ENCODE data around the gene FAM3A.

Gene FAM3A

GRCh38 chrX:154534526-154535322, 18.7 kb upstream of the FAM3A start:
- DNase-seq (ENCODE audit: low read depth), result no peak

- no peak for DNase-seq (ENCODE audit: low read depth)
Observed at GRCh38 chrX:154532690-154533089, 16.7 kb upstream of the FAM3A start.

- DNase-seq (ENCODE audit: low read depth), result no peak
Observed at GRCh38 chrX:154531626-154532025, 15.6 kb upstream of the FAM3A start.

DNA sequence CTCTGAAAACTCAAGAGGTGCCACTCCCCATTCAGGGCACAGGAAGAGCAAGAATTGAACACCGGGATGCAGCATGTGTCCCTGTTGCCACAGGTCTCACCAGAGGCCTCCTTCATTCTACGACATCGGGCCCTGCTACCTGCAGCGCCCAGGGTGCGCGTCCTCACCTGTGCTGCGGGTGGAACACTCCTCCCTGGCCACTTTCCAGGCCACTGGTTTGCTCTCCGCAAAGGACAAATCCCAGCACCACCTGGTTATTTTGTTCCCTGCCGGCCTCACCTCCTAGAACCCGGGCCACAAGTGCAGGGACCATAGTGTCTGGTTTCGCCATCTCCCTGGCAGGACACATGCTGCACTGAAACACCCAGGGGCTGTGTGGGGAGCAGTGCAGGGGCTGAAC, 14.3 kb upstream of the FAM3A start:
- DNase-seq (ENCODE audit: low read depth), result no peak

- DNase-seq (ENCODE audit: low read depth), result no peak
Observed at GRCh38 chrX:154529206-154529612, 13.2 kb upstream of the FAM3A start.

- DNase-seq (ENCODE audit: low read depth), result no peak
Observed at GRCh38 chrX:154526901-154527675, 11.1 kb upstream of the FAM3A start.

GRCh38 chrX:154525606-154526490, 9.8 kb upstream of the FAM3A start:
- DNase-seq (ENCODE audit: low read depth), result no peak

DNA sequence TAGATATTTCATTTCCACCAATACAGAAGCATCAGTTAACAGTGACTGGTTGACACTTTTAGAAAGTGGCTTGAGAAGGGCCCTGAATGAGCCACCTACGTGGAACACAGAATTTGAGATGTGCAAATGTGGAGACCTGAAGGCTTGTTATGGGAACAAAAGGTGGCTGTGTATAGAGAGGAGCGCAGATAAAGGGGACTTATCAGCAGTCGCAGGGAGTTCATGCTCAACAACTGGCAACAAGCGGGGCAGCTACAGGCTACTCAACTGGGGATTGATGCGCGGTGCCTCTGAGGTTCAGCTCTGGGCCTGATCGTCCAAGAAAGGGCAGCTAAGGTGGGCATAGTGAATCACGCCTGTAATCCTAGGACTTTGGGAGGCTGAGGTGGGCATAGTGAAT, 3.4 kb upstream of the FAM3A start:
- DNase-seq (ENCODE audit: low read depth), result no peak

DNA sequence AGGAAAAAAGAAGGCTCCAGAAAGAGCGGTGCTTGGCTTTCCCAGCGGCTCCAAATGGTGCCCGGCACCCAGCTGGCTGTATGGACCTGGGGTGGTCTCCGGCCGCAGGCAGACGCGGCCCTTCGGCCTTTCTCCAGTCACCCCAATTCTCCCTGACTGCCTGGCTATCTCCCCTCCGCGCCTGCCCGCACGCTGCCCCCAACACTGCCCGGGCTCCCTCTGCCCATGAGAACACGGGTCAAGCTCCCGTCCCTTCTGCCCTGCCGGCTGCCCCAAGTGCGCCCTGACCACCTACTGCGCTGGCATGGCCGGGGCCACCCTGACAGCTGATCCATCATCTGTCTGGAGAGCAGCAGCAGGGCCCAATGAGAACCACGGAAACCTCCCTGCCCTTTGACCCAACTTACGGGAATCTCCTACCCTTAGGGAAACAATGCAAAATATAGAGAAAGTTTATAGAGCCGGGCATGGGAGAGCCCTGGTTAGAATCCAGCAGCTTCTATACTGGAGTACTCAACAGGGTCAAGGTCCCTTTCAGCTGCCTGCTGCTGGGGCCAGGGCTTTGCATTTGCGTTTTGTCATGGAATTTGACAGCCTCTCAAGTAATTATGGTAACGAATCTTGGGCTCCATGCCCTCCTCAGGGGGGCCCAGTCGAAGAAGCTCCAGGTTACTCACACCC, 1.2 kb upstream of the FAM3A start:
- no peak for DNase-seq (ENCODE audit: low read depth)

DNA sequence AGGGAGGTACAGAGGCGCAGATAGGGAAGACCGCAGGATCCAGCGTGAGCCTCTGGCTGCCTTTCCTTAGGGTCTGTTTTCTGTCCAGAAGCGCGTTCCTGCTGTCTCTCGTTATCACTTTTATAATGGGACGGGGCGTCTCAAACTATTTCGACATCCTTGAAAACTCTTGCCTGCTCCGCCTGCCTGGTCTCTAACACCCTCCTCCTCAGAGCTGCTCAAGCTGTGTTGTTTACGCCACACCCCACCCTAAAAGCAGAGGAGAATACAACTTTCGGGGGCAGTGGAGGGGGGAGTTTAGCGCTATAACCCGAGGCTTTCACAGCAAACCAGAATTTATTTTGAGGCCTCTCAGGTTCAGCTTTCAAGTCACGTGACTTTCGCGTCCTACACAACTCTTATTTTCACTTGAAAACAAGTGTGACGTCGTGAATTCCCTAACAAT, 646 bp upstream of the FAM3A start:
- DNase-seq (ENCODE audit: low read depth), result no peak

GRCh38 chrX:154515090-154515965, 704 bp downstream of the FAM3A start:
- no peak for DNase-seq (ENCODE audit: low read depth)

DNA sequence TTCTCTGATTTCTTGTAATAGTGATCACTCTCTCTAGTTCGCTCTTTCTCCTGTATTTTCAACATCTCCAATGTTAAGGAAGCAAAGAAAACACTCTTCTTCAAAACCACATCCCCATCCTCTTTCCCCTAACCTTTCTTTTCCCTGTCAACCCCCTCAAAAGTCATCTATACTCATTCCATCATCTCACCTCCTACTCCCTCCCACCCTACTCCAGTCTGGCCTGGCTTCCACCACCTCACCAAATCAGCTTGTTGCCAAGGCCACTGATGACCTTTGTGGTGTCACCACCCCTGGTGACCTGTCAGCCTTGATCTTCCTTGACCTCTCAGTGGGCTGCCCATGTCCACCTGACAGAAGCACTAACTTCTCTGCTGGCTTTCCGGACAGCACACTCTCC, 2.3 kb downstream of the FAM3A start:
- no peak for DNase-seq (ENCODE audit: low read depth)

DNA sequence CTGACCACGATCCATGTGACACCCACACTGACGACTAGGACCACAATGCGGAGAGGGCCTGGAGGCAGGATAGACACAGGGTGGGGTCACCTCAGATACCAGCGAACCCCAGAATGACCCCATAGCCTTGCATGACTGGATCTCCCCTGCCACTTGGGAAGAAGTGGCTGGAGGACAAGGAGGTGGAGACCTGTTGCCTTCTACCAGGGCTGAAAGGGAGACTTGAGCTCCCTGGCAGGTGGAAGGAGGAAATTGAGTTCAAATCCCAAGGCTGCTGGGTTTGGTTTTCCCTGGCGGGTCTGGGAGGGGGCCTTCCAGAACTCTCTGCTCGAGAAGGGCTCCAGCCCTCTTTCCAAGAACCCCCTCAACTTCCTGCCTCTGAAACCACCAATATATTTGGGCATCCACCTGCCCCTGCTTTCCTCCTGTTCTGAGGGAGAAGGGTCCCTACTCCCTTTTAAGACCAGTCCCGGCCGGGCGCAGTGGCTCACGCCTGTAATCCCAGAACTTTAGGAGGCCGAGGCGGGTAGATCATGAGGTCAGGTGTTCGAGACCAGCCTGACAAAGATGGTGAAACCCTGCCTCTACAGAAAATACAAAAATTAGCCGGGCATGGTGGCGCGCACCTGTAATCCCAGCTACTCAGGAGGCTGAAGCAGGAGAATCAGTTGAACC, 3.0 kb downstream of the FAM3A start:
- DNase-seq (ENCODE audit: low read depth), result no peak

DNA sequence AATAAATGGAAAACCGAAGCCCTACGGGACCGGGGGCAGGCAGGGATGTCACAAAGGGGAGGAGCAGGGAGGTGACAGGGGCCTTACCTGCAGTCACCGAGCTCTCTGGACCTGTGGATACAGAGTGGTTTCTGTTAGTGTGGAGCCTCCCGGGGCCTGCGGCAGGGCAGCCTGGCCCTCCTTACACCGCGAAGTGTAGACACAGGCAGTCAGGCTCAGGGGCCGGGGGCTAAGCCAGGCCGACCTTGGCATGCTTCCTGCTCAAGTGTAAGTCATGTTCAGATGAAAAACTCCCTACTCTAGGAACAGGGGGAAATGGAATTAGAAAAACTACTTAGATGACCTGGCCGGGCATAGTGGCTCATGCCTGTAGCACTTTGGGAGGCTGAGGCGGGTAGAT, 4.3 kb downstream of the FAM3A start:
- no peak for DNase-seq (ENCODE audit: low read depth)

DNA sequence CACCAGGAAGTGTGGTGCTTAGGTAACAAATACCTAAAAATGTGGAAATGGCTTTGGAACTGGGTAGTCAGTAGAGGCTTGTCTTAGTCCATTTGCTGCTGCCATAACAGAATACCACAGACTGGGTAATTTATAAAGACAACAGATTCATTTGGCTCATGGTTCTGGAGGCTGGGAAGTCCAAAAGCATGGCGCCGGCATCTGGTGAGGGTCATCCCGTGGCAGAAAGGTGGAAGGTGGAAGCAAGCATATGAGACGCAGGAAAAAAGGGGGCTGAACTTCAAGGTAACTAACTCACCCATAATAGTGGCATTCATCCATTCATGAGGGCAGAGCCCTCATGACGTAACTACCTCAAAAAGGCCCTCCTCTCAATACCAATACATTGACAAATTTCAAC, 6.6 kb downstream of the FAM3A start:
- DNase-seq (ENCODE audit: low read depth), result no peak

DNA sequence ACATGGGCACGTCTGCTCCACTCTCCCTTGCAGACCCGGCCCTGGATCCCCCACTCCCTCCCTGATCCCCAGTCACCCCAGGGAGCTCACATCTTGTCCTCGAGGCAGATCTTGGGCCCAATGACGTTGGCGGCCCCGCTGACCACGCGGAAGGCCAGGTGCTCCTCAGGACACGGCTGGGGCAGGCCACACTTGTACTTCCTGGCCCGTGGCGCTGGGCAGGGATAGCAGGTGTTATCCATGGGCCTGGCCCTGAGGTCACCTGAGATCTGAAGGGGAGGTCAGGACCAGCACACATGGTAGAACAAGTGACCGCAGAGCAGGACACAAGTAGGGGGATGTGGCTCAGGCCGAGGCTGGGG, 7.7 kb downstream of the FAM3A start:
- DNase-seq (ENCODE audit: low read depth), result no peak

DNA sequence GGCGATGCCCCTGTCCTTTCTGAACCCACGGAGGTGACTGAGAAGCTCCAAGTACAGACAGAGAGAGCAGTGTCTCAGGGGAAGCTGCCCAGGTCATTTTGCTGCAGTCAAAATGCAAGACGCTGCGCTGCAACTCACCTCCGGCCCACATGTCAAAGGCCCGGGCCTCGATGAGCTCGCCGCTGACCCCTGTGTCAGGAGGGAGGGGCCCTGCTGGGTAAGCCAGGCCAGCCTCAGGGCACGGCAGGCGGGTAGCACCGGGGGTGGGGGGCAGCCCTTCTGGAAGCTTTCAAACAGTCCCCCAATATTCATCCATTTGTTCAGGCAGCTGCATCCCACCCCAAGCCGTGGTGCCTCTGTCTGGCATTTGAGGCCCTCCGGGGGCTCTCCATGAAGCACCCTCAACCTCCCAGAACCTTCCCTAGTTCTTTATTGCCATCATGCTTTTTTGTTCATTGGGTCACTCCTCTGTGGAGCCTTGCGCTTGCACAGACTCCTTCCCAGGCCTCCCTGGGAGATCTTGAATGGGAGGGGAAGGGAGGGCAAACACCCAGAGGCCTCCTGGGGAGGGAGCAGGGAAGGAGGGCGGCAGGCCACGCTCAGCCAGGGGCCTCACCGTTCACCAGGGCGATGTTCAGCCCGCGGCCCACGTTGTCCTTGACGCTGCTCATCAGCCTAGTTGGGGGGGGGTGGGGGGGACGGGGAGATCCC, 8.2 kb downstream of the FAM3A start:
- no peak for DNase-seq (ENCODE audit: low read depth)

DNA sequence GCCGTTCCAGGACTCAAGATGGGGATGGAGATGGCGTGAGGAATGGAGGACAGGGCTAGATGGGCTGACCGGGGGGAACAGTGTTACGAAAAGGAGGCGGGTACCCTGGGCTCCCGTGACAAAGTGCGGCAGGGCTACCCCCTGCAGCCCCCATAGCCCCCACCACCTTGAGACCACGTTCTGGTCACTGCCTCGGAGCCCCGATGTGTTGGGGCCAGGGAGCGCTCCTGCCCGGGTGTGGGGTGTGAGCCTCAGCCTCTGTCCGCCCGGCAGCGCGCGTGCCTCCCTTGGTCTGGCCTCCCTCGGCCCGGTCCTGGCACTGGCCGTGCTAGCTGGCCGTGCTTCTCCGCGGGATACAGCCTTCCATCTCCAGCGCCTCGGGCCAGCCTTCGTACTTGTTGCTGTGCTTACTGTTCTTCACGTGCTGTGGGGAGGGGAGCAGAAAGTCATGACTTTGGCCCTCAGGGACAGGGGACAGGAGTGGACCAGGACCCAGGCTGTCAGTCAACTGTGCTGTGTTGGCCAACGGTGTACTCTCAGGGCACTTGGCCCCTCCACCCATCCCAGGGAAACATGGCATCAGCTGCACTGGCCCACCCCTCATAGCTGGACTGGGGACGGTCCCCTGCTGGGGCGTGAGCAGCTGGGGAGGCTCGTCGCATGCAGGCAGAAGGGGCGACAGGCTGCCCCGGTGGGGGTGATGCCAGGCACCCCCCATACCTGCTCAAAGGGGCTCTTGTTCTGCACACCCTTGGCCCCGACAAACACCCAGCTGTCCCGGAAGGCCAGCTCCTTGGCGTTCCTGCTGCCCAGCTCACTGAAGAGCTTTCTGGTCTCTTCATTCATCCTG, 9.3 kb downstream of the FAM3A start:
- no peak for DNase-seq (ENCODE audit: low read depth)

DNA sequence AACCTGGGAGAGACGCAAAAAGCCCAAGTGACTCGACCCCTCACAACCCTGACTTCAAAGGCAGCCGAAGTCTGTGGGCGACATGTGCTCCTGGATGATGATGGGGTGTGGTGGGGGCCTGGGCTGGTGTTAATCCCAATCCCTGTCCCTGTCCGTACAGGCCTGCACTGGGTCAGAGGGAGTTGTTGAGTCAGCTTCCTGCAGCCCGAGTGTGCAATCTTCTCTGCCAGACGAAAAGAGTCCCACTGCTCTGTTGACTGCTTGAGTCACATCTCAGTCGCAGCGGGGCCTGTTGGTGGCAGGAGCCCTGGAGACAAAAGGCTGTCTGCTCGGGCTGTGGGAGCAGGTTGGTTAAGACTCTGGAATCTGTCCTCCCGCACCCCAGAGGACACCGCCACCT, 10.3 kb downstream of the FAM3A start:
- no peak for DNase-seq (ENCODE audit: low read depth)

Data from CMK (cell line).